NCI-H187 (cell line): ENCODE data around the gene LSM7.

ENCODE experiments used
- DNase-seq, 2 experiments: peaks; one replicate each; lab custom pipeline; 2025; lab: John Stamatoyannopoulos, UW

The LSM7 gene

DNA sequence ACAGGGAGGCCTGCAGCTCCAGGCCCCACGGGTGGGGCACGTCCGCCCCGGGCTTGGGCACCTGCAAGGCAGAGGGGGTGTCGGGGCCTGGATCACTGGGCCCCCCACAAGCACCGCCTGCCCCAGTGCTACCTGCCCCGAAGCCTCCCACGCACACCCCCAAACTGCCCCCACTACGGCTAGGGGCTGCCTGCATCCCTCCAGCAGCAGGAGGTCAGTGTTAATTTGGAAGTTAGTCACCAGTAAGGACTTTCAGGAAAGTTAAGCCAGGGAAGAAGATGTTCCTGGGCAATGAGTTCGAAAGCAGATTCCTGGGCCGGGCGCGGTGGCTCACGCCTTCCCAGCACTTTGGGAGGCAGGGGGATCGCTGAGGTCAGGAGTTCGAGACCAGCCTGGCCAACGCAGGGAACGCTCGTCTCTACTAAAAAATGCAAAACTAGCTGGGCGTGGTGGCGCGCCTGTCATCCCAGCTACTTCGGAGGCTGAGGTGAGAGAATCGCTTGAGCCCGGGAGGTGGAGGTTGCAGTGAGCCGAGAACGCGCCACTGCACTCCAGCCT lies 51.9 kb downstream of the LSM7 start:
- no peak for DNase-seq

DNA sequence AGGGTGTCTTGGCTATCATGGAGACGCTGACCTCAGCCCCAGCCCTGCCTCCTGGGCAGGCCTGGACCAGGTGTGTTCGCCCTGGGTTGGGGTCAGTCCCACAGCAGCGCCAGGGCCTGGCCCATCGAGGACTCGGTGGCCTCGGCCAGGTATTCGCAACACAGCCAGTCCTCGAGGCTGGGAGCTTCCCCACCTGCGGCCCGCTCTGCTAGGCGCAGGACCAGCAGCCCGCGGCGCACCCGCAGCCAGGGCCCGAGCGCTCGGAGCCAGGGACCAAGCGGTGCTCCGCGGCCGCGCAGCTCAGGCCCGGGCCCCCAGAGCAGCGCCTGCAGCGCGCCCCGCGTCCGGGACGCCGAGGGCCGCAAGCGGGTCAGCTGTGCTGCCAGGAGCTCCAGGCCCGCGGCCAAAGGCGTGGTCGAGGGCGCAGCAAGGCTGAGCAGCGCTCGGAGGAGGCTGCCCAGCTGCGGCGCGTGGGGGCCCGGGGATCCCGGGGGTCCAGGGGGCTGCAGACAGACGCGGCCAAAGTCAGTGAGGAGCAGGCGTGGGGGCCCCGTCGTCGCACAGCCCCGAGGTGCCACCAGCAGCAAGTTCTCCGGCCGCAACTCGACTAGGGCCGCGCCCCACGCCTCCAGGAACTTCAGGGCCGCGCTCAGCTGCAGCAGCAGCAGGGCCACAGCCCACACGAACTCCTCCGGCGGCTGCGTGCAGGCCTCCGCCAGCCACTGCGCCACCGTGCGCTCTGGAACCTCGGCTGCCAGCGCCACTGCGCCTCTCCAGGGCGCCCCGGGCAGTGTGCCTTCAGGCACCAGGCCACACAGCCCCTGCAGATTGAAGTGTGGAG lies 52.6 kb downstream of the LSM7 start:
- no peak for DNase-seq

DNA sequence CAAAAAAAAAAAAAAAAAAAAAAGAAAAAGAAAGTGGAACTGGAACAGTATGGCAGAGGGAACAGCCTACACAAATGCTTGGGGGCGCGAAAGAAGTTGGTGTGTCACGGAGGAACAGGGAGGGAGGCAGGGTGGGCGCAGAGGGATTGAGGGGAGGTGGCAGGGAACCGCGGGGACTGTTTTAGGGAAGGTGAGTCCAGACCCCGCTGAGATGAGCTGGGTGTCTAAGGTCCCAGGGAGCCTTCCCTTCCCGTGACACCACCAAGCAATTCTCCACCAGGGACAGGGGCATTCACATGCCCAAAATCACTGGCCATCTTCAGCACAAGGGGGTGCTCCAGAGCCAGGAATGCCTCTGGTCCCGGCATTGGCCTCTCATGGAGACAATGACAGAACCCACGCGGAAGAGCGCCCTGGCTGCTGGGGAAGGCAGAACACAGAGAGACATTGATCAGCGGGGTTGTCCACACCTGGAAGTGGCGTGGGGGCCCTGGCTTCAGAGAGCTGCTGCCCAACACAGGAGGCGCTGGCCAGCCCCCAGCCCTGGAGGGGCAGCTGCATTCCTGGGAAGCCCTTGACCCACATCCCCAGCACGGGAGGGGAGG lies 53.4 kb downstream of the LSM7 start:
- peak; percentile 52 to 68 for DNase-seq

DNA sequence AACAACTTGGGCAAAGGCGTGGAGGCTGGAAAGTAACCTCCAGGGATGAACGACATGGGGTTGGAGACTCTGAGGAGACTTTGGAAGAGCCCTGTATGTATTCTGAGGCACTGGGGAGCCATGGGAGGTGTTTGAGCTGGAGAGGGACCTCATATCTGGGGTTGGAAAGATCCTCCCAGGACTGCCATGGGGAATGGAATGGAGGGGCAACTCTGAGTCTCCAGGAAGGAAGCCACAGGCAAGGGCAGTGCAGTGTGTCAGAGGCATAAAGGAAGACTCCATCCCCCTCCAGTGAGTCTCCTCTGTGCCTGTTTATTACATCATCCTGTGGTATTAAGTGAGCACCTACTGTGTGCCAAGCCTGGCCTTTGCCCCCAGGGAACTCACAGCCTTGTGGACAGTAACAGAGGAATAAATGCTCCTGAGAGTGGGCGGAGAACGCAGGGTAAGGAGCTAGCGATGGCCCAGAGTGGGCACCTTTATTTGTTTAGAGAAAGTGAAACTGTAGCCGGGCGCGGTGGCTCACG lies 54.1 kb downstream of the LSM7 start:
- DNase-seq: no peak

DNA sequence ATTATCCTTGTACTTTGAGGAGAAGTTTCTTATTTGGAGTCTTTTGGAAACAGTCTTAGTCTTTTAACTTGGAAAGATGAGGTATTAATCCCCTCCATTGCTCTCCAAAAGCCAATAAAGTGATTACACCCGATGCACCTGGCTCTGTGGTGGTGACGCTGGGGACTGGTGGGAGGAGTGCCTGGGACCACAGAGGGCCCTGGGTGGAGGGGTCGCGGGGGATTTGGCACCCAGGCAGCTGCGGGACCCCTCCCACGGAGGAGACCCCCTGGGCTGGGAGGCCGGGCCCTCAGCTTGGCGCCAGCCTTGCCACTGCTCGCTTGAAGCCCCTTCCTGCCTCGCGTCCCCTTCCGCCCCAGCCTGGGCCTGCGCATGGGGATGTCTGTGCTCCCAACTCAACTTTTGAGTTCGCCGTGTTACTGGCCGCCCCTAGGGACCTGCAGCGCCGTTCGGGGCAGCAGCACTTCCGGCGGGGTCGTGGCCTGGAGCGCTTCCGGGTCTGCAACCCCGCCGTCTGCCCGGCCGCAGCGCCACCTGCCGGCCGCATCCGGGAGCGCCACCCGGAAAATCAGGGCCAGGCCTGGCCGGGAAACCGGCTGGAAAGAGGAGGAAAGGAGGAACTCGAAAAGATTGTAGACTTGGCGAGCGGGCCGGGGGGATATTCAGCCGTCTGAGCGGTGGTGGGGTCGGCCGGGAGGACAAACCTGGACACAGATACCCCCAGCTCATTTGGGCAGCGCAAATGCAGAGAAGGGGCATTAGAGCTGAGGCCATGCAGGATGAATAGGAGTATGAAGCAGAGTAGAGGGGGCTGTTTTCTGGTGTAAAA lies 54.8 kb downstream of the LSM7 start:
- DNase-seq: peak; percentile 51 to 85
